ENCODE data around the gene PCDHGA6.
"Not testable (repeated sequence)": the region's sequence is repeated elsewhere in the genome, so short reads cannot be mapped to it uniquely, and the experiment has no call there.

Gene PCDHGA6

GRCh38 chr5:141373673-141374317, at the start of gene PCDHGA6:
TSS of gene PCDHGA6 (plus strand) at chr5:141373891. CDS start at chr5:141374084, 193 bp downstream.
- ATAC-seq: no peak

DNA sequence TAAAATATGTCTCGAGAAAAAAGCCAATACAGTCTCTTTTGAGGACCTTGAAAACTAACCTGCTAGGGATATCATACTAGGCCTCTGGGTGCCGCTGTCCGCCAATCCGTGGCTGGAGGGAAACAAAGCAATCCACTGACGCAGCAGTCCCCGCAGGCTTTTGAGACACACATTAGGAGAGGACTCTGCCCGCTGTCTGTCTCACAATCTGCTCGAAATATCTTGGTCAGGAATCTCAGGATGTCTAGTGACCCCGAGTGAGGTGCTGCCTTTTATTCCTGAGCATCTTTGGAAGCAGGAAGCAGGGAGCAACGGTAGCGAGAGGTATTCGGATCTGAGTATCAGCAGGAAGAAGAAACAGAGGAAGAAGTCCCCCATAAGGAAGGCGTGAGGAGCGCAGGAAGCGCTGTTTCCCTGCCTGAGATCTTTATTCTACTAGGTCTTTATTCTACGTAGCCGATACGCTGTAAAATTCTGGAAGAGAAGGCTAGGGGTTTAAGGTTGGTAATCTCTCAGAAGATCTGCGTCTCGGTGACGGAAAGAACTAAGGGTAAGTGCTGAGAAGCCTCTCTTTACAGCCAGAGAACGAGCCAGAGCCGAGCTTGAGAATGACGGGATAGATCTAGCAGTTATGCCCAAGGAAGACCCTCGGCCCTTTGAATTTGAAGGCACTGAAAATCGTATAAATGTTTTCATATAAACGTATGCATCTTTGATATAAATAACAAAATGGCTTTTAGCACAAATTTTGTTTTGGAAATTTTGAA, 47.4 kb upstream of the PCDHGA6 start:
- peak; percentile 94 for ATAC-seq

GRCh38 chr5:141328231-141328630, 45.5 kb upstream of the PCDHGA6 start:
- no peak for ATAC-seq

DNA sequence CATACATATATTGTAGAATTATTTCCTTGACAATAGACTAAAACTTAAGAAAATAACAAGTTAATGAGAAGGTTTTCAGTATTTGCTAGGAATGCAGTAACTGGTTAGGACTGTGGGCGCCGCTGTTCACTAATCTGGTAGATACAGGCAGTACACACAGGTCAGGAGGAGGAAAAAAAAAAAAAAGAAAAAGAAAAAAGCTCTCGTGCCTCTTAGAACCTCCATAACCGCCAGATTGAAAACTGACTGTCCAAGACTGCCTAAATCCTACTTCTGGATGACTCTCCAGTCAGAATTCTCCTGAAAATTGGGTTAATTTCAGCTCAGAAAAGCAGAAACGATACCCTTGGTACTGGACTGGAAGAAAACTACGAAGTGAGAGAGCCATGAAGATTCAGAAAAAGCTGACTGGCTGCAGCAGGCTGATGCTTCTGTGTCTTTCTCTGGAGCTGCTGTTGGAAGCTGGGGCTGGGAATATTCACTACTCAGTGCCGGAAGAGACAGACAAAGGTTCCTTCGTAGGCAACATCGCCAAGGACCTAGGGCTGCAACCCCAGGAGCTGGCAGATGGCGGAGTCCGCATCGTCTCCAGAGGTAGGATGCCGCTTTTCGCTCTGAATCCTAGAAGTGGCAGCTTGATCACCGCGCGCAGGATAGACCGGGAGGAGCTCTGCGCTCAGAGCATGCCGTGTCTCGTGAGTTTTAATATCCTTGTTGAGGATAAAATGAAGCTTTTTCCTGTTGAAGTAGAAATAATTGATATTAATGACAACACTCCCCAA, 43.2 kb upstream of the PCDHGA6 start, which contains the start of gene PCDHGA1:
PCDHGA1 (plus strand) TSS at position 216 of the 782 bp plus-strand sequence.
- ATAC-seq: no peak

DNA sequence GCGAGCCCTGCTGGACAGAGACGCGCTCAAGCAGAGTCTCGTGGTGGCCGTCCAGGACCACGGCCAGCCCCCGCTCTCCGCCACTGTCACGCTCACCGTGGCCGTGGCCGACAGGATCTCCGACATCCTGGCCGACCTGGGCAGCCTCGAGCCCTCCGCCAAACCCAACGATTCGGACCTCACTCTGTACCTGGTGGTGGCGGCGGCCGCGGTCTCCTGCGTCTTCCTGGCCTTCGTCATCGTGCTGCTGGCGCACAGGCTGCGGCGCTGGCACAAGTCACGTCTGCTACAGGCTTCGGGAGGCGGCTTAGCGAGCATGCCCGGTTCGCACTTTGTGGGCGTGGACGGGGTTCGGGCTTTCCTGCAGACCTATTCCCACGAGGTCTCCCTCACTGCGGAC, 41.1 kb upstream of the PCDHGA6 start:
- not testable (repeated sequence) for ATAC-seq

DNA sequence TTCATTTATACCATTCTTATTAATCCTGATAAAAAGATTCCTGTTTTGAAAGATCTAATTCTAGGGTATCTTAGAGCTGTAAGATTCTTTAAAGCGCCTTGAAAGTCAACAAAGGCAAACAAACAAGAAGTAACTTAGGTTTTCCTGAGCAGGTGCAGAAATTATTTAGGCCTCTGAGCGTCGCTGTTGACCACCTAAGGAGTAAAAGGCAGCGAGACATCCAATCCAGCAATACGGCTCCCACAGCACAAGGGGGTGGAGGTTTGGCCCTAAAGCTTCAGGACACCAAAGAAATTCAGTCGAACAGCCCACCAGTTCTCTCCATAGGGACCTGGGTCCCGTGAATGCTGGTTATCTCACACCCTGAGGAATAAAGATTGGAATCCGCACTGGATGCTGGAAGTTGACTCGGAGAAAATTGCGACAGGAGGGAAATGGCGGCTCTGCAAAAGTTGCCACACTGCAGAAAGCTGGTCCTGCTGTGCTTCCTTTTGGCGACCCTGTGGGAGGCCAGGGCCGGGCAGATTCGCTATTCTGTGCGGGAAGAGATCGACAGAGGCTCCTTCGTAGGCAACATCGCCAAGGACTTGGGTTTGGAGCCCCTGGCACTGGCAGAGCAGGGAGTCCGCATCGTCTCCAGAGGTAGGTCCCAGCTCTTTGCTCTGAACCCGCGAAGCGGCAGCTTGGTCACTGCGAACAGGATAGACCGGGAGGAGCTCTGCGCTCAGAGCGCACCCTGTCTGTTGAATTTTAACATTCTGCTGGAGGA, 35.0 kb upstream of the PCDHGA6 start, which contains the start of gene PCDHGA2:
PCDHGA2 (plus strand) TSS at position 223 of the 769 bp plus-strand sequence.
- no peak for ATAC-seq

DNA sequence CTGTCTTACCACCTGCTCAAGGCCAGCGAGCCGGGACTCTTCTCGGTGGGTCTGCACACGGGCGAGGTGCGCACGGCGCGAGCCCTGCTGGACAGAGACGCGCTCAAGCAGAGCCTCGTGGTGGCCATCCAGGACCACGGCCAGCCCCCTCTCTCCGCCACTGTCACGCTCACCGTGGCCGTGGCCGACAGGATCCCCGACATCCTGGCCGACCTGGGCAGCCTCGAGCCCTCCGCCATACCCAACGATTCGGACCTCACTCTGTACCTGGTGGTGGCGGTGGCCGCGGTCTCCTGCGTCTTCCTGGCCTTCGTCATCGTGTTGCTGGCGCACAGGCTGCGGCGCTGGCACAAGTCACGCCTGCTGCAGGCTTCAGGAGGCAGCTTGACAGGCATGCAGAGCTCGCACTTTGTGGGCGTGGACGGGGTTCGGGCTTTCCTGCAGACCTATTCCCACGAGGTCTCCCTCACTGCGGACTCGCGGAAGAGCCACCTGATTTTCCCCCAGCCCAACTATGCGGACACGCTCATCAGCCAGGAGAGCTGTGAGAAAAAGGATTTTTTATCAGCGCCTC, 32.8 kb upstream of the PCDHGA6 start:
- ATAC-seq: not testable (repeated sequence)

GRCh38 chr5:141342773-141343172, 30.9 kb upstream of the PCDHGA6 start:
- ATAC-seq: no peak

DNA sequence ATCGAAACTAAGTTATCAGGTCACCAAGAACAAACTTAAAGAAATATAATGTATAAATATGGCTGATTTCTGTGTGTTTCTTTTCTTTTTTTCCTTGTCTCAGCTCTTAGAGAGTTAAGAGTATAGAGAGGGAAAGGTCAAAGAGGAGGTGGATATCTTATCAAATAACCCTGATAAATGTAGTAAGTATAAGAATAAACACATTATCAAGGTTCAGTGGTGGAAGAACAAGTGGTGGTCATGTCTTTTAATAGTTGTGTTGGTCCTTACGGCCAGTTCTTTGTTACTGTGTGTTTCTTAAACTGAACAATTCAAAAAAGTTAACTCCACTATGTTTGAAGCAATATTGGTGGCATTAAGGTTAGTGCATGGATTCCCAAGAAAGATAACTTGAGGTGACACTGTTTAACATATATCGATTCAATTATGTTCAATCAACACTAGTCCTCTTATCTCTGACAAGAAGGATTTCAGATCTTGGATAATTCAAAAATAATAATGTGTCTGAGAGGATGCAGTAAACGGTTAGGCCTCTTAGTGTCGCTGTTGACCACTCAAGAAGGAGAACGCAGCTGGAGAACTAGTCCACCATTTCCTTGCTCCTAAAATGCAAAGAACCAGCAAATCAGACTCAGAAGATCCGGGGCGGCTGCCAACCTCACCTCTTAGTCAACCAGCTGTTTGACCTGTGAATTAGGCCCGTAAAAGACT, 30.3 kb upstream of the PCDHGA6 start, which contains the start of gene PCDHGA3:
PCDHGA3 (plus strand) TSS at position 588 of the 711 bp plus-strand sequence. CDS start 205 bp downstream, outside the sequence.
- no peak for ATAC-seq

- no peak for ATAC-seq
These were observed 29.7 kb upstream of the PCDHGA6 start for GRCh38 chr5:141343953-141344463.

DNA sequence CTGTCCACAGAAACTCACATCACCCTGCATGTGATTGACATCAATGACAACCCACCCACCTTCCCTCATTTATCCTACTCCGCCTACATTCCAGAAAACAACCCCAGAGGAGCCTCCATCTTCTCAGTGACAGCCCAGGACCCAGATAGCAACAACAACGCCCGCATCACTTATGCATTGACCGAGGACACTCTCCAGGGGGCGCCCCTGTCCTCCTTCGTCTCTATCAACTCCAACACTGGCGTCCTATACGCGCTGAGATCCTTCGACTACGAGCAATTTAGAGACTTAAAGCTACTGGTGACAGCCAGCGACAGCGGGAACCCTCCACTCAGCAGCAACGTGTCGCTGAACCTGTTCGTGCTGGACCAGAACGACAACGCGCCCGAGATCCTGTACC, 28.4 kb upstream of the PCDHGA6 start:
- no peak for ATAC-seq

DNA sequence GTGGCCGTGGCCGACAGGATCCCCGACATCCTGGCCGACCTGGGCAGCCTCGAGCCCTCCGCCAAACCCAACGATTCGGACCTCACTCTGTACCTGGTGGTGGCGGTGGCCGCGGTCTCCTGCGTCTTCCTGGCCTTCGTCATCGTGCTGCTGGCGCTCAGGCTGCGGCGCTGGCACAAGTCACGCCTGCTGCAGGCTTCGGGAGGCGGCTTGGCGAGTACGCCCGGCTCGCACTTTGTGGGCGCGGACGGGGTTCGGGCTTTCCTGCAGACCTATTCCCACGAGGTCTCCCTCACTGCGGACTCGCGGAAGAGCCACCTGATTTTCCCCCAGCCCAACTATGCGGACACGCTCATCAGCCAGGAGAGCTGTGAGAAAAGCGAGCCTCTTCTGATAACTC, 27.7 kb upstream of the PCDHGA6 start:
- ATAC-seq: not testable (repeated sequence)

DNA sequence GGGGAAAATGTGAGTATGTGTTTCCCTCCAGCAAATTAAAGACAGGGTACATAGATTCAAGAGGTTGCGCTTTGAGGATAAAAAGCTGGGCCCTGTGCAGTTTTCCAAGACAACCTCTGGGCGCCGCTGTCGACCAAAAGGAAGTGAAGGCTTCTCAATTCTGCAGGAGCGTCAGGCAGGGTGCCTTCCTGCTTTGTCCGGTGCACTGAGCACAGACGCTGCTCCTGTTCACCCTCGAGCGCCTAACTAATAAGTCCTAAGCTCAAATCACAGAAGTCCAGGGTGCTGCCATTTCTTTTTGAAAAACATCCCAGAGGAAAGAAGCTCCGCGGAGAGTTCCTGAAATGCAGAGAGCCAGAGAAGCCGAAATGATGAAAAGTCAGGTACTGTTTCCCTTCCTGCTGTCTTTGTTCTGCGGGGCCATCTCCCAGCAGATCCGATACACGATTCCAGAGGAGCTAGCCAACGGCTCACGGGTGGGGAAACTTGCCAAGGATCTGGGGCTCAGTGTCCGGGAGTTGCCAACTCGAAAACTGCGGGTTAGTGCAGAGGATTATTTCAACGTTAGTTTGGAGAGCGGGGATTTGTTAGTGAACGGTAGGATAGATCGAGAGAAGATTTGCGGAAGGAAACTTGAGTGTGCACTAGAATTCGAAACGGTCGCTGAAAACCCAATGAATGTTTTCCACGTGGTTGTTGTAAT, 23.6 kb upstream of the PCDHGA6 start, which contains the start of gene PCDHGB1:
PCDHGB1 (plus strand) TSS at position 183 of the 703 bp plus-strand sequence; CDS start at position 345, 162 bp downstream.
- no peak for ATAC-seq

DNA sequence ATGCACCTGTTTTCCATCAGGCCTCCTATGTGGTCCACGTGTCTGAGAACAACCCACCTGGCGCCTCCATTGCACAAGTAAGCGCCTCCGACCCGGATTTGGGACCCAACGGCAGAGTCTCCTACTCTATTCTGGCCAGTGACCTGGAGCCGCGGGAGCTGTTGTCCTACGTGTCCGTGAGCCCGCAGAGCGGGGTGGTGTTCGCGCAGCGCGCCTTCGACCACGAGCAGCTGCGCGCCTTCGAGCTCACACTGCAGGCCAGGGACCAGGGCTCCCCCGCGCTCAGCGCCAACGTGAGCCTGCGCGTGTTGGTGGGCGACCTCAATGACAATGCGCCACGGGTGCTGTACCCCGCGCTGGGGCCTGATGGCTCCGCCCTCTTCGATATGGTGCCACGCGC, 22.1 kb upstream of the PCDHGA6 start:
- no peak for ATAC-seq

- ATAC-seq: no peak
These were observed 18.7 kb upstream of the PCDHGA6 start, which contains the start of gene PCDHGA4 for GRCh38 chr5:141354900-141355469. TSS of gene PCDHGA4 (plus strand) at chr5:141355021. CDS start at chr5:141355108, 87 bp downstream.

DNA sequence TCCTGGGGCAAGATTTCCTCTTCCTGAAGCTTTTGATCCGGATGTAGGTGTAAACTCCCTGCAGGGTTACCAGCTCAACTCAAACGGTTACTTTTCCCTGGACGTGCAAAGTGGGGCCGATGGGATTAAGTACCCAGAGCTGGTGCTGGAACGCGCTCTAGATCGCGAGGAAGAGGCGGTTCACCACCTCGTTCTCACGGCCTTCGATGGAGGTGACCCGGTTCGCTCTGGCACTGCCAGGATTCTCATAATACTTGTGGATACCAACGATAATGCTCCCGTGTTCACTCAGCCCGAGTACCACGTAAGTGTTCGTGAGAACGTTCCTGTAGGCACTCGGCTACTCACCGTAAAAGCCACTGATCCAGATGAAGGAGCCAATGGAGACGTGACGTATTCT, 18.1 kb upstream of the PCDHGA6 start:
- ATAC-seq: no peak

DNA sequence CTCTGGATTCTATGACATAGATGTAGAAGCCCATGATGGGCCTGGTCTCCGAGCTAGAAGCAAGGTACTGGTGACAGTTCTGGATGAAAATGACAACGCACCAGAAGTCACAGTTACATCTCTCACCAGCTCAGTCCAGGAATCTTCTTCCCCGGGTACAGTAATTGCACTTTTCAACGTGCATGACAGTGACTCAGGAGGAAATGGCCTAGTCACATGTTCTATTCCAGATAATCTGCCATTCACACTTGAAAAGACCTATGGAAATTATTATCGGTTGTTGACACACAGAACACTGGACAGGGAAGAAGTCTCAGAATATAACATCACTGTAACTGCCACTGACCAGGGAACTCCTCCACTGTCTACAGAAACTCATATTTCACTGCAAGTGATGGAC, 17.6 kb upstream of the PCDHGA6 start:
- no peak for ATAC-seq

GRCh38 chr5:141356950-141357349, 16.7 kb upstream of the PCDHGA6 start:
- no peak for ATAC-seq

DNA sequence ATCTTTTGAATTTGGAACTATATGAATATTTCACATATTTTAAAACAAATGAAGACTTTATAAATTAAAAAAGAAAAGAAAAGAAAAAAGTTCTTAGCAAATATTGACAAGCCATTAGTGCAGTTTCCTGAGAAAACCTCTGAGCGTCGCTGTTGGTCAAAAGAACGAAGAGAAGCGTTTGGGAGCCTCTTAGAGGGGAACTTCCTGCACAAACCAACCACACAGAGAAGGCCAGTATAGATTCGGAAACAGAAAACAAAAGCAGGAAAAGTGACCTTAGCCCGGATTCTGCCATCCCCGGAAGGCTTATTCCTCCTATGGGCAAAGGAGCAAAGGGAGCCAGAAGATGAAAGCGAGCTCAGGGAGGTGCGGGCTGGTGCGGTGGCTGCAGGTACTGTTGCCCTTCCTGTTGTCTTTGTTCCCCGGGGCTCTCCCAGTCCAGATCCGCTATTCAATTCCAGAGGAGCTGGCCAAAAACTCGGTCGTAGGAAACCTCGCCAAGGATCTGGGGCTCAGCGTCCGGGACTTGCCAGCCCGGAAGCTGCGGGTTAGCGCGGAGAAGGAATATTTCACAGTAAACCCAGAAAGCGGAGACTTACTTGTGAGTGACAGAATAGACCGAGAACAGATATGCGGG, 13.8 kb upstream of the PCDHGA6 start, which contains the start of gene PCDHGB2:
PCDHGB2 (plus strand) TSS at position 205 of the 637 bp plus-strand sequence; CDS start at position 347, 142 bp downstream.
- no peak for ATAC-seq

Data from activated CD4-positive, CD25-positive, alpha-beta regulatory T cell treated with anti-CD3 and anti-CD28 coated beads, Interleukin-2, amount 50 U/mL, for 24 hours (primary cell).